Fibroblast of lung (primary cell): ENCODE results near the gene ENTHD1. TPM values are rescaled to one million over a fixed set of nuclear protein-coding genes. Genes with fewer than 3 reads are reported as not detected.
A peak's percentile ranks its signal among the peaks of the same experiment; 100 is the strongest.

Source experiments
- DNase-seq, 2 donors: peaks; one replicate each; pipeline versions ENCODE4 v3.0.0 to v3.0.0-alpha.2; 2010; ENCODE audit warnings: low read depth in 2 of 2
- H2AFZ ChIP-seq: 2 replicates; pipeline ENCODE4 v1.5.1; 2012; ENCODE audit warnings: low read length, control low read depth, inconsistent platforms
- H3K27ac ChIP-seq: 2 replicates; pipeline ENCODE4 v1.5.1; 2011; ENCODE audit warnings: low read length, control low read depth; ENCODE audit not compliant: insufficient read depth
- H3K27me3 ChIP-seq: 2 replicates; pipeline ENCODE4 v1.5.1; 2011; ENCODE audit warnings: mild to moderate bottlenecking, low read length; ENCODE audit not compliant: control insufficient read depth, insufficient read depth
- H3K36me3 ChIP-seq: 2 replicates; pipeline ENCODE4 v1.5.1; 2011; ENCODE audit warnings: low read length; ENCODE audit not compliant: control insufficient read depth, insufficient read depth
- H3K4me1 ChIP-seq: 2 replicates; pipeline ENCODE4 v1.5.1; 2011; ENCODE audit warnings: low read length; ENCODE audit not compliant: control insufficient read depth, insufficient read depth; ENCODE audit errors: extremely low read depth
- H3K4me2 ChIP-seq: 2 replicates; pipeline ENCODE4 v1.5.1; 2011; ENCODE audit warnings: low read length, control low read depth; ENCODE audit not compliant: insufficient read depth; ENCODE audit errors: extremely low read depth
- H3K4me3 ChIP-seq, 4 experiments: fragments of 200-600 bp in 1 of 4; sonication (generic) in 1 of 4; replicated peaks in 1 of 4; 2 replicates each; pipeline ENCODE4 v1.5.1; 2011 to 2016; ENCODE audit warnings: low read length in 4 of 4, low read depth in 3 of 4, mild to moderate bottlenecking in 3 of 4, control low read depth in 2 of 4, inconsistent platforms in 1 of 4, mixed read lengths in 1 of 4; ENCODE audit not compliant: insufficient read depth in 1 of 4; ENCODE audit errors: control extremely low read depth in 1 of 4
- H3K79me2 ChIP-seq: 2 replicates; pipeline ENCODE4 v1.5.1; 2012; ENCODE audit warnings: mild to moderate bottlenecking, low read length, inconsistent platforms; ENCODE audit not compliant: control insufficient read depth, insufficient read depth
- H3K9ac ChIP-seq: 2 replicates; pipeline ENCODE4 v1.5.1; 2011; ENCODE audit warnings: mild to moderate bottlenecking, low read length, control low read depth; ENCODE audit not compliant: insufficient read depth
- H3K9me3 ChIP-seq: 2 replicates; pipeline ENCODE4 v1.5.1; 2012; ENCODE audit warnings: low read depth, low read length; ENCODE audit not compliant: control insufficient read depth, insufficient read depth
- H4K20me1 ChIP-seq: 2 replicates; pipeline ENCODE4 v1.5.1; 2011; ENCODE audit warnings: low read length; ENCODE audit not compliant: control insufficient read depth, insufficient read depth; ENCODE audit errors: extremely low read depth
- CTCF ChIP-seq, 2 donors: IDR thresholded peaks in 1 of 2; conservative IDR thresholded peaks in 1 of 2; 1 replicate in 1 of 2; 2 replicates in 1 of 2; pipeline ENCODE4 v1.5.1; 2011 to 2012; ENCODE audit warnings: low read length in 2 of 2, control low read depth in 1 of 2, inconsistent platforms in 1 of 2, low read depth in 1 of 2, mild to moderate bottlenecking in 1 of 2
- EZH2 ChIP-seq: IDR thresholded peaks from 2 replicates; pipeline ENCODE4 v1.5.1; 2012; ENCODE audit warnings: low read length, control low read depth, mild to moderate bottlenecking; ENCODE audit errors: missing control alignments
- polyA plus RNA-seq, 2 donors: library from polyadenylated mRNA; depleted of rRNA in 1 of 2; stranded (reverse) in 1 of 2; unstranded in 1 of 2; fragments of >200 nt; gene quantifications; 2 replicates each; pipeline ENCODE4 v1.2.1, GENCODE V29; 2011 to 2012; ENCODE audit warnings: missing spikeins in 1 of 2
- total RNA-seq: library from RNA; depleted of rRNA; stranded (reverse); fragments of >200 nt; gene quantifications from 2 replicates; pipeline ENCODE4 v1.2.1, GENCODE V29; 2014

Gene ENTHD1
- total and polyA plus RNA-seq, 2 donors (not counting 1 experiment from before 2014, with no cell fraction given) = not detected

- H3K27me3 ChIP-seq = peaks cover 9% of the 10 kb centered on the region
- no peak overlapping the region for H3K4me2 ChIP-seq
- no peak overlapping the region for H2AFZ ChIP-seq
- H3K27ac ChIP-seq = no peak overlapping the region
- no peak for TF ChIP-seq EZH2
- TF ChIP-seq CTCF (conservative IDR thresholded peaks at IDR 0.05 in 1 of 2, IDR thresholded peaks at IDR 0.05 in 1 of 2; ENCODE audit: low read depth in 1 of 2, low read length in 2 of 2) = no peak
- no peak overlapping the region for H3K9ac ChIP-seq
- H3K4me3 ChIP-seq = no peak overlapping the region
- H3K79me2 ChIP-seq = no peaks in the 10 kb centered on the region
- peak in 1 of 2 donors; percentile 3 for DNase-seq
- no peaks in the 10 kb centered on the region for H3K9me3 ChIP-seq
- H4K20me1 ChIP-seq = no peaks in the 10 kb centered on the region
- H3K36me3 ChIP-seq = no peaks in the 10 kb centered on the region
- no peaks in the 10 kb centered on the region for H3K4me1 ChIP-seq
Measured at GRCh38 chr22:39773976-39774539, 119.5 kb downstream of the ENTHD1 start.

GRCh38 chr22:39773503-39773902 lies 120.1 kb downstream of the ENTHD1 start:
- Histone ChIP-seq H4K20me1 (no peaks in the 10 kb centered on the region), H3K9me3 (no peaks in the 10 kb centered on the region), H2AFZ (no peak overlapping the region), H3K79me2 (no peaks in the 10 kb centered on the region), H3K27me3 (peaks cover 9% of the 10 kb centered on the region), H3K4me2 (no peak overlapping the region), H3K4me1 (no peaks in the 10 kb centered on the region), H3K36me3 (no peaks in the 10 kb centered on the region), H3K4me3 (no peak overlapping the region), H3K9ac (no peak overlapping the region), H3K27ac (no peak overlapping the region)
- no peak for TF ChIP-seq CTCF (conservative IDR thresholded peaks at IDR 0.05 in 1 of 2, IDR thresholded peaks at IDR 0.05 in 1 of 2; ENCODE audit: low read depth in 1 of 2, low read length in 2 of 2)
- no peak for DNase-seq

GRCh38 chr22:39771486-39771885 lies 122.1 kb downstream of the ENTHD1 start:
- no peak overlapping the region for H3K27ac ChIP-seq
- H3K4me3 ChIP-seq = no peak overlapping the region
- TF ChIP-seq CTCF (conservative IDR thresholded peaks at IDR 0.05 in 1 of 2, IDR thresholded peaks at IDR 0.05 in 1 of 2; ENCODE audit: low read depth in 1 of 2, low read length in 2 of 2) = no peak
- TF ChIP-seq EZH2 = no peak
- no peaks in the 10 kb centered on the region for H3K36me3 ChIP-seq
- peaks cover 6% of the 10 kb centered on the region for H3K27me3 ChIP-seq
- no peaks in the 10 kb centered on the region for H3K4me1 ChIP-seq
- H3K9me3 ChIP-seq = no peaks in the 10 kb centered on the region
- H4K20me1 ChIP-seq = no peaks in the 10 kb centered on the region
- no peaks in the 10 kb centered on the region for H3K79me2 ChIP-seq
- H3K4me2 ChIP-seq = no peak overlapping the region
- no peak overlapping the region for H3K9ac ChIP-seq
- no peak overlapping the region for H2AFZ ChIP-seq
- DNase-seq = no peak
